Stimulated activated CD4-positive, alpha-beta T cell treated with anti-CD3 and anti-CD28 coated beads, Interleukin-4, amount 100 ng/mL, for 1 hour (primary cell): ENCODE results near the gene OR6C3.
"Not testable (repeated sequence)": the region's sequence is repeated elsewhere in the genome, so short reads cannot be mapped to it uniquely, and the experiment has no call there.

ENCODE experiments used
- DNase-seq: peaks from one replicate; pipeline ENCODE4 v3.0.0-alpha.2; 2020

The OR6C3 gene

GRCh38 chr12:55330446-55330845 is at the start of gene OR6C3:
OR6C3 (plus strand) TSS chr12:55330746; CDS start chr12:55331701, 955 bp downstream.
- DNase-seq = no peak

- DNase-seq = no peak
Observed at GRCh38 chr12:55280991-55281390, 49.6 kb upstream of the OR6C3 start.

GRCh38 chr12:55289999-55290398 is 40.5 kb upstream of the OR6C3 start:
- no peak for DNase-seq

- no peak for DNase-seq
Observed at GRCh38 chr12:55296469-55296868, 34.1 kb upstream of the OR6C3 start, which contains the start of gene OR6C6. OR6C6 (minus strand) TSS chr12:55296569; CDS start chr12:55295232, 1,337 bp downstream.

- DNase-seq = no peak
Observed at GRCh38 chr12:55314043-55314442, 16.5 kb upstream of the OR6C3 start, which contains the start of gene OR6C1. OR6C1 (plus strand) TSS chr12:55314343; CDS start chr12:55320600, 6,257 bp downstream.

- no peak for DNase-seq
Observed at GRCh38 chr12:55320201-55320600, 10.3 kb upstream of the OR6C3 start.

GRCh38 chr12:55325801-55326200 is 4.7 kb upstream of the OR6C3 start:
- not testable (repeated sequence) for DNase-seq

- DNase-seq = no peak
Observed at GRCh38 chr12:55336002-55336401, 5.5 kb downstream of the OR6C3 start.

GRCh38 chr12:55355338-55355737 is 24.8 kb downstream of the OR6C3 start:
- not testable (repeated sequence) for DNase-seq

- DNase-seq = no peak
Observed at GRCh38 chr12:55362675-55363074, 32.1 kb downstream of the OR6C3 start, which contains the start of gene OR6C75. OR6C75 (plus strand) TSS chr12:55362975; CDS start chr12:55365111, 2,136 bp downstream.

GRCh38 chr12:55365086-55365485 is 34.5 kb downstream of the OR6C3 start:
- no peak for DNase-seq

GRCh38 chr12:55372521-55372920 is 42.0 kb downstream of the OR6C3 start:
- DNase-seq = no peak
